PC-3 (cell line): ENCODE results near the gene ZMIZ1. TPM values are rescaled to one million over a fixed set of nuclear protein-coding genes. Genes with fewer than 3 reads are reported as not detected.

Experiments used
- ATAC-seq: fragments of 200-7000 bp; cut with Tn5 transposase; 2 replicates; pipeline ENCODE4 v1.9.1; 2020; ENCODE audit warnings: mild to moderate bottlenecking, moderate library complexity
- BruUV-seq: library from RNA; stranded (reverse); fragments of 400-500 nt; replicated peaks from 2 replicates; lab custom pipeline; 2021; lab: Mats Ljungman, UMichigan
- CTCF ChIA-PET: fragments of 300-600 bp; sonication (Branson Sonifier 250); formaldehyde crosslinking; loops from one replicate; lab custom pipeline; 2022; ENCODE audit warnings: antibody characterized with exemption; lab: Charles Lee
- POLR2A ChIA-PET: fragments of 300-600 bp; sonication (Branson Sonifier 250); formaldehyde crosslinking; loops from one replicate; lab custom pipeline; 2022; ENCODE audit warnings: antibody characterized with exemption; ENCODE audit not compliant: unreplicated experiment; lab: Charles Lee
- DNase-seq: peaks from one replicate; pipeline ENCODE4 v3.0.0-alpha.2; 2015
- H2AFZ ChIP-seq: fragments of 300-600 bp; sonication (generic); 2 replicates; pipeline ENCODE4 v1.6.0; 2016; ENCODE audit warnings: antibody characterized with exemption, low read length
- H3F3A ChIP-seq: fragments of 300-600 bp; sonication (generic); one replicate; pipeline ENCODE4 v1.6.0; 2017; ENCODE audit warnings: antibody characterized with exemption, low read length, control low read depth, mild to moderate bottlenecking; ENCODE audit not compliant: unreplicated experiment
- H3K27ac ChIP-seq: fragments of 300-600 bp; sonication (generic); 2 replicates; pipeline ENCODE4 v1.5.1; 2016; ENCODE audit warnings: mild to moderate bottlenecking, low read length
- H3K27me3 ChIP-seq: fragments of 300-600 bp; sonication (generic); 2 replicates; pipeline ENCODE4 v1.6.1; 2016; ENCODE audit warnings: low read length, mixed read lengths
- H3K36me3 ChIP-seq: fragments of 300-600 bp; sonication (generic); 2 replicates; pipeline ENCODE4 v1.6.1; 2016; ENCODE audit warnings: low read depth, mixed run types, low read length, mixed read lengths
- H3K4me1 ChIP-seq: fragments of 300-600 bp; sonication (generic); 2 replicates; pipeline ENCODE4 v1.5.1; 2016; ENCODE audit warnings: low read length; ENCODE audit not compliant: insufficient read depth
- H3K4me2 ChIP-seq: fragments of 300-600 bp; sonication (generic); 2 replicates; pipeline ENCODE4 v1.6.0; 2016; ENCODE audit warnings: low read length
- H3K4me3 ChIP-seq: fragments of 300-600 bp; sonication (generic); 2 replicates; pipeline ENCODE4 v1.5.1; 2016; ENCODE audit warnings: mild to moderate bottlenecking, low read length, mixed read lengths
- H3K79me2 ChIP-seq: fragments of 300-600 bp; sonication (generic); 2 replicates; pipeline ENCODE4 v1.6.1; 2017; ENCODE audit warnings: low read length, mixed read lengths
- H3K9ac ChIP-seq: fragments of 300-600 bp; sonication (generic); 2 replicates; pipeline ENCODE4 v1.6.0; 2016; ENCODE audit warnings: mild to moderate bottlenecking, low read length
- H3K9me2 ChIP-seq: fragments of 300-600 bp; sonication (generic); replicated peaks from 2 replicates; pipeline ENCODE4 v1.6.1; 2016; ENCODE audit warnings: mixed run types, low read length, mixed read lengths
- H3K9me3 ChIP-seq: fragments of 300-600 bp; sonication (generic); 2 replicates; pipeline ENCODE4 v1.6.1; 2016; ENCODE audit warnings: low read length, mixed read lengths
- H4K20me1 ChIP-seq: fragments of 300-600 bp; sonication (generic); 2 replicates; pipeline ENCODE4 v1.6.1; 2016; ENCODE audit warnings: low read length, mixed read lengths
- EZH2 ChIP-seq: fragments of 300-600 bp; sonication (generic); IDR thresholded peaks from one replicate; pipeline ENCODE4 v1.6.1; 2017; ENCODE audit warnings: antibody characterized with exemption, mild to moderate bottlenecking, low read length; ENCODE audit not compliant: unreplicated experiment
- EZH2phosphoT487 ChIP-seq: fragments of 300-600 bp; sonication (generic); IDR thresholded peaks from 2 replicates; pipeline ENCODE4 v1.6.1; 2018; ENCODE audit warnings: mild to moderate bottlenecking, antibody characterized with exemption, low read length, borderline replicate concordance
- intact Hi-C: fragments of 100-400 bp; cut with micrococcal nuclease; formaldehyde crosslinking; loops from 2 replicates; pipeline ENCODE4 v1.9.0; 2023
- total RNA-seq: library from RNA; depleted of rRNA; stranded (reverse); fragments of >200 nt; gene quantifications from 2 replicates; pipeline ENCODE4 v1.2.3, GENCODE V29; 2014
- TF ChIP-seq, protein P1 (sequence below): fragments of 300-600 bp; sonication (generic); conservative IDR thresholded peaks from 2 replicates; pipeline ENCODE4 v1.5.1; 2017; ENCODE audit warnings: antibody characterized with exemption, low read depth, mild to moderate bottlenecking, low read length

Gene ZMIZ1
- total RNA-seq, 1 experiment from 2014 or later, result 55.4 TPM

DNA sequence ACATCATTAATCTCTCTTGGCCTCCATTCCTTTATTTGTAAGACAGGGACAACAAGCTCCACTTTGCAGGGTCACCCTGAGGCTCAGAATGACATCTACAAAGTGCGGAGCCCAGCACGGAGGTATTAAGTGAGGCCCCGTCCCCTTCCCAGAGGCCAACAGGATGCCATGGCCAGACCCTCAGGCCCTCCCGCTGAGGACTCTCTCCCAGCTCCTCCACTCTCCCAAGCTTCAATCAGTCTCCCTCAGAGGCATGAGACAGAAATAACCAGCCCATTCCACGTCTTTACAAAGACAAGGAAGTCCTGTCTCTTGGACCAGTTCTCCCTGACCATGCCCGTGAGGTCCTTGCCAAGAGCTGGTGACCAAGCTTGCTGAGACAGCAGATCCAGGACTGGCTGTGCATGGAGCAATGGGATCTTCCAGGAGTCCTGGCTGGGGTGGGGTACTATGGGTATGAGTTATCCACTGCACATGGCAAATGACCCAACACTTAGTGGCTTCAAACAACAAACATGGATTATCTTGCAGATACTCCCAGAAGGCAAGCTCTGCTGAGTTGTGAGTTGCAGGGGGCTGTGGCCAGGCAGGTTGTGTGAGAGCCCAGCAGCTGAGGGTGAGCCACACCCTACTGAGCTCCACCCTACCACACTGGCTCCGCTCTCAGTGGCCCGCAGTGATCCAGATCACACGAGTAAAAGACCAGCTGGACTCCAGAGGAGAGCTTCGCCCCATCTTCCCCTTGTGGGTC is 274.2 kb downstream of the ZMIZ1 start:
- intact Hi-C loops, result no loop called here
- H2AFZ ChIP-seq, result no peak overlapping the region
- no peaks in the 10 kb centered on the region for H3K9me2 ChIP-seq
- no peak for TF ChIP-seq EZH2
- TF ChIP-seq, protein P1, sequence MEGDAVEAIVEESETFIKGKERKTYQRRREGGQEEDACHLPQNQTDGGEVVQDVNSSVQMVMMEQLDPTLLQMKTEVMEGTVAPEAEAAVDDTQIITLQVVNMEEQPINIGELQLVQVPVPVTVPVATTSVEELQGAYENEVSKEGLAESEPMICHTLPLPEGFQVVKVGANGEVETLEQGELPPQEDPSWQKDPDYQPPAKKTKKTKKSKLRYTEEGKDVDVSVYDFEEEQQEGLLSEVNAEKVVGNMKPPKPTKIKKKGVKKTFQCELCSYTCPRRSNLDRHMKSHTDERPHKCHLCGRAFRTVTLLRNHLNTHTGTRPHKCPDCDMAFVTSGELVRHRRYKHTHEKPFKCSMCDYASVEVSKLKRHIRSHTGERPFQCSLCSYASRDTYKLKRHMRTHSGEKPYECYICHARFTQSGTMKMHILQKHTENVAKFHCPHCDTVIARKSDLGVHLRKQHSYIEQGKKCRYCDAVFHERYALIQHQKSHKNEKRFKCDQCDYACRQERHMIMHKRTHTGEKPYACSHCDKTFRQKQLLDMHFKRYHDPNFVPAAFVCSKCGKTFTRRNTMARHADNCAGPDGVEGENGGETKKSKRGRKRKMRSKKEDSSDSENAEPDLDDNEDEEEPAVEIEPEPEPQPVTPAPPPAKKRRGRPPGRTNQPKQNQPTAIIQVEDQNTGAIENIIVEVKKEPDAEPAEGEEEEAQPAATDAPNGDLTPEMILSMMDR, result no peak
- H3K27ac ChIP-seq, result no peak overlapping the region
- no peaks in the 10 kb centered on the region for H3F3A ChIP-seq
- DNase-seq (peak; percentile 61), ATAC-seq (no peak)
- H3K36me3 ChIP-seq, result no peaks in the 10 kb centered on the region
- no TSS peak for BruUV-seq
- CTCF ChIA-PET, result interaction anchor here (1.3 kb wide), 1 partner anchor 32 kb away, joined by 7 read pairs; no protein-coding TSS in a partner anchor
- no peak overlapping the region for H3K9ac ChIP-seq
- POLR2A ChIA-PET, result interaction anchor here (0.5 to 0.8 kb wide), 2 partner anchors 45 to 799 kb away, joined by 3 to 7 read pairs; no protein-coding TSS in a partner anchor
- no peaks in the 10 kb centered on the region for H3K27me3 ChIP-seq
- peaks cover 7% of the 10 kb centered on the region for H3K79me2 ChIP-seq
- peaks cover 3% of the 10 kb centered on the region for H4K20me1 ChIP-seq
- no peaks in the 10 kb centered on the region for H3K9me3 ChIP-seq
- H3K4me2 ChIP-seq, result no peak overlapping the region
- no peak overlapping the region for H3K4me3 ChIP-seq
- H3K4me1 ChIP-seq, result peaks cover 12% of the 10 kb centered on the region

DNA sequence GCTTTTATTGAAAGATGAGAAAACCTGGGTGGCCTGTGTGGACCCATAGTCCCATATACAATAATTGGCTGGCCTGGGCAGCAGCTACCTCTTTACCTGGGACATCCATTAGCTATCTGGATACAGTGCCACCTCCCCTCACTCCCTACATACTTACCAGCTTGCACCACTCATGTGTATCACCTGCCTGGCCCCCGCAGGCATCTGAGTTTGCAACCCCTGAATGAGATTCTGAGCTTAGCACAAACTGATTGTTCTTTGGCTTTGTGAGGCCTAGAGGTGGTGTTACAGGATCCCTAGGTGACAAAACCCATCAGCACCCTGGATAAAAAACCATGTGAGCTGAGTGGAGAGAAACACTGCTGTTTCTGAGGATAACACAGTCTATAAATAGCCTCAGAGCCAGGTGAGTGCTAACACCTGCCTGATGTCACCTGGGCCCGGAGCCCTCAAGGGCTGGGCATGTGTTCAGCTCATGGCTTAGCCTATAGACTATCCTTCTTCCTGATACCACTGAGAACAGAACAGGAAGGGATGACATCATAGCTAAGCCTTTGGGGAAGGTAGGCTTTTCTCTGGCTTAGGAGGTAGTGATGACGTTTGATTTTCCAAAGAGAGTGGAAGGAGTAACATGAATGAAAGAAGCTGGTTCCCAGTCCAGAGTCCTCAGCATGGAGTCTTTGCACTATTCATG is 275.9 kb downstream of the ZMIZ1 start:
- H3K4me1 ChIP-seq, result peaks cover 29% of the 10 kb centered on the region
- H3K9ac ChIP-seq, result no peak overlapping the region
- no peaks in the 10 kb centered on the region for H3K27me3 ChIP-seq
- no peaks in the 10 kb centered on the region for H3K9me3 ChIP-seq
- H3F3A ChIP-seq, result no peaks in the 10 kb centered on the region
- no TSS peak for BruUV-seq
- H3K36me3 ChIP-seq, result peaks cover 15% of the 10 kb centered on the region
- ChIA-PET POLR2A (no interaction called here), CTCF (interaction anchor here (0.6 to 1.7 kb wide), 5 partner anchors 13 to 274 kb away, joined by 3 to 6 read pairs (median 3); no protein-coding TSS in a partner anchor)
- DNase-seq, result no peak
- TF ChIP-seq EZH2, result no peak
- ATAC-seq, result no peak
- H3K4me2 ChIP-seq, result no peak overlapping the region
- H2AFZ ChIP-seq, result no peak overlapping the region
- H3K79me2 ChIP-seq, result peaks cover 24% of the 10 kb centered on the region
- no peak overlapping the region for H3K27ac ChIP-seq
- peaks cover 19% of the 10 kb centered on the region for H4K20me1 ChIP-seq
- no peak overlapping the region for H3K4me3 ChIP-seq
- intact Hi-C loops, result no loop called here
- no peaks in the 10 kb centered on the region for H3K9me2 ChIP-seq

DNA sequence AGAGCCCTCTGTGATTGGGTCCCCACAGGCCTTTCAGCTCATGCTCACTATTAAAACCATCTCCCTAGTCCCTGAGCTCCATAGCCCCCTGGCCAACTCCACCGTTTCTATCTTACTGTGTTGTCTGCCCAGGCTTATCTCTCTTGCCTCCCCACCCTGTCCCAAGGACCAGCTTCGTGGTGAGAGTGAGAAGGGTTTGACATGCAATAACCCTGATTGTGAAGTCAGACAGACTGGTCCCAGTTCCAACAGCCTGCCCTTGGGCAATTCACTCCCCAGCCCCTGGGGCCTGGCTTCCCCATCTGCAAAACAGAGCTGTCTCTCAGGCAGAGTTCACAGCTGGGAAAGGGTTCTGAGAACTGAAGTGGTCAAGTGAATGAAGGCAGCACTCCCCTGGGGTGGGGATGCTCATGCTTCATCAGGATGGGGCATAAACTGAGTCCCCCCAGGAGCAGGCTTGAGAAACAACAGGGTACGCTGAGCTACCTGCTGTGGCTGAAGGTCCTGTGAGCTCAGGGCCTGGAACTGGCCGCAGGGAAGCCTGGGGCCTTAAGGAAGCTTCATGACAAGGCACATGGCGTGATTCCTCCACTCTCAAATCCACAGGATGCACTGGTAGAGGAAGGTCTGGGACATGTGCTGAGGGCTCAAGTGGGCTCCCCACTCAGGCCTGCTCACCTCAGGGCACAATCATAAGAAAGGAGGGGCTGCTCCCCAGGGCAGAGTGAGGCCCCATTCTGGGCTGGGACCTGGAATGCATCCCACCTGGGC is 276.7 kb downstream of the ZMIZ1 start:
- Histone ChIP-seq H3K9me2 (no peaks in the 10 kb centered on the region), H2AFZ (no peak overlapping the region), H4K20me1 (peaks cover 27% of the 10 kb centered on the region), H3F3A (no peaks in the 10 kb centered on the region), H3K4me2 (no peak overlapping the region), H3K9ac (no peak overlapping the region), H3K36me3 (peaks cover 23% of the 10 kb centered on the region), H3K27ac (no peak overlapping the region), H3K4me1 (peaks cover 37% of the 10 kb centered on the region), H3K4me3 (no peak overlapping the region), H3K79me2 (peaks cover 31% of the 10 kb centered on the region), H3K9me3 (no peaks in the 10 kb centered on the region), H3K27me3 (no peaks in the 10 kb centered on the region)
- no TSS peak for BruUV-seq
- POLR2A ChIA-PET, result interaction anchor here (0.6 kb wide), 2 partner anchors 12 to 861 kb away, joined by 3 to 8 read pairs; no protein-coding TSS in a partner anchor
- ATAC-seq, result no peak
- DNase-seq, result no peak
- TF ChIP-seq EZH2, result no peak
- TF ChIP-seq EZH2phosphoT487, result no peak
- TF ChIP-seq, protein P1, result no peak
- CTCF ChIA-PET, result interaction anchor here (0.6 to 1.7 kb wide), 5 partner anchors 14 to 274 kb away, joined by 3 to 6 read pairs (median 3); no protein-coding TSS in a partner anchor
- intact Hi-C loops, result loop anchor here (2.0 kb wide), 1 partner anchor 29 kb away; no protein-coding TSS in a partner anchor
